HL-60 (cell line): ENCODE measurements around the gene YTHDF1.

Experiments
- DNase-seq, 2 experiments: peaks; one replicate each; pipeline ENCODE4 v3.0.0-alpha.2; 2010 to 2020; ENCODE audit warnings: low read depth in 1 of 2, low spot score in 1 of 2
- H3K27ac ChIP-seq: fragments of 250-450 bp; sonication (Bioruptor Pico); replicated peaks from 2 replicates; pipeline ENCODE4 v1.5.1; 2020; ENCODE audit warnings: mild to moderate bottlenecking, moderate library complexity
- H3K27me3 ChIP-seq: fragments of 250-450 bp; sonication (Bioruptor Pico); 2 replicates; pipeline ENCODE4 v1.5.1; 2021; ENCODE audit warnings: mild to moderate bottlenecking, moderate library complexity; ENCODE audit not compliant: insufficient read depth, poor library complexity, severe bottlenecking
- H3K4me3 ChIP-seq: replicated peaks from 2 replicates; pipeline ENCODE4 v1.5.1; 2011; ENCODE audit warnings: mild to moderate bottlenecking, control low read depth, low read length; ENCODE audit not compliant: insufficient read depth
- CTCF ChIP-seq: IDR thresholded peaks from one replicate; pipeline ENCODE4 v1.5.1; 2011; ENCODE audit warnings: low read length, control low read depth, inconsistent platforms; ENCODE audit not compliant: insufficient read depth
- GABPA ChIP-seq: IDR thresholded peaks from 2 replicates; pipeline ENCODE4 v1.6.1; 2012; ENCODE audit warnings: low read depth
- POLR2AphosphoS5 ChIP-seq: IDR thresholded peaks from 2 replicates; pipeline ENCODE4 v1.6.1; 2012; ENCODE audit warnings: low read depth
- REST ChIP-seq: IDR thresholded peaks from 2 replicates; pipeline ENCODE4 v1.6.1; 2012; ENCODE audit warnings: low read depth; ENCODE audit not compliant: insufficient replicate concordance
- SPI1 ChIP-seq: IDR thresholded peaks from 2 replicates; pipeline ENCODE4 v1.6.1; 2012; ENCODE audit warnings: low read depth, mild to moderate bottlenecking, borderline replicate concordance
- long read RNA-seq: library from polyadenylated mRNA; unstranded; transcript quantifications from one replicate; pipeline ENCODE4 v2.0.0, GENCODE V29; 2020

YTHDF1 gene
- long read RNA-seq, partial matches to known transcripts = 27 of 28 reads
- long read RNA-seq, other reads (novel, unspliced or antisense) = 1 of 28 reads

- peak within 1 kb of the TSS; percentile 78 for H3K4me3 ChIP-seq
- TF ChIP-seq POLR2AphosphoS5 (peak; percentile 36; the same call in 1 of the 2 replicates), REST (no peak)
- peaks cover 5% of the 10 kb centered on the region for H3K27me3 ChIP-seq
- DNase-seq = peak; percentile 89 to 95
- H3K27ac ChIP-seq = peak within 1 kb of the TSS; percentile 80
Observed at GRCh38 chr20:63216041-63216848, at the start of gene YTHDF1. TSS of gene YTHDF1 (minus strand) at chr20:63216131. CDS start at chr20:63215892, 239 bp downstream.

- Histone ChIP-seq H3K4me3 (no peak overlapping the region), H3K27ac (no peak overlapping the region), H3K27me3 (peaks cover 33% of the 10 kb centered on the region)
- no peak for TF ChIP-seq SPI1
- TF ChIP-seq POLR2AphosphoS5 = no peak
- no peak for TF ChIP-seq REST
- no peak for TF ChIP-seq CTCF
- no peak for DNase-seq
Observed at GRCh38 chr20:63264519-63264918, 48.6 kb upstream of the YTHDF1 start.

- DNase-seq = no peak
- Histone ChIP-seq H3K27me3 (peaks cover 38% of the 10 kb centered on the region), H3K4me3 (no peak overlapping the region), H3K27ac (no peak overlapping the region)
- TF ChIP-seq POLR2AphosphoS5 (no peak), REST (no peak), CTCF (no peak), SPI1 (no peak), GABPA (no peak)
Observed at GRCh38 chr20:63264000-63264399, 48.1 kb upstream of the YTHDF1 start.
